Kidney epithelial cell (primary cell): ENCODE results near the gene PTH1R. TPM values are rescaled to one million over a fixed set of nuclear protein-coding genes. Genes with fewer than 3 reads are reported as not detected.

Experiments used
- DNase-seq: peaks from one replicate; pipeline ENCODE4 v3.0.0-alpha.2; 2010; ENCODE audit warnings: low read depth
- H3K27me3 ChIP-seq: 2 replicates; pipeline ENCODE4 v1.6.0; 2011; ENCODE audit warnings: low read length; ENCODE audit not compliant: control insufficient read depth, insufficient read depth
- H3K36me3 ChIP-seq: 2 replicates; pipeline ENCODE4 v1.5.1; 2011; ENCODE audit warnings: low read length; ENCODE audit not compliant: control insufficient read depth, insufficient read depth
- H3K4me3 ChIP-seq: 2 replicates; pipeline ENCODE4 v1.5.1; 2011; ENCODE audit warnings: low read depth, mild to moderate bottlenecking, control low read depth, low read length
- CTCF ChIP-seq: IDR thresholded peaks from 2 replicates; pipeline ENCODE4 v1.5.1; 2011; ENCODE audit warnings: mild to moderate bottlenecking, moderate library complexity, low read length, control low read depth, inconsistent platforms; ENCODE audit not compliant: insufficient read depth, poor library complexity, severe bottlenecking
- total RNA-seq: library from RNA; depleted of rRNA; stranded (reverse); fragments of >200 nt; gene quantifications from 2 replicates; pipeline ENCODE4 v1.2.3, GENCODE V29; 2015

PTH1R gene
- total RNA-seq, 1 donor from 2014 or later, result 2.1 TPM

GRCh38 chr3:46884427-46884826 is 6.9 kb downstream of the PTH1R start:
- no peak for DNase-seq
- TF ChIP-seq CTCF, result no peak
- no peak overlapping the region for H3K4me3 ChIP-seq

GRCh38 chr3:46884929-46885328 is 7.4 kb downstream of the PTH1R start:
- Histone ChIP-seq H3K27me3 (peaks cover 32% of the 10 kb centered on the region), H3K36me3 (peaks cover 2% of the 10 kb centered on the region), H3K4me3 (no peak overlapping the region)
- no peak for TF ChIP-seq CTCF
- no peak for DNase-seq

More at GRCh38 chr3:46884427-46884826, 6.9 kb downstream of the PTH1R start:
- peaks cover 2% of the 10 kb centered on the region for H3K36me3 ChIP-seq
- H3K27me3 ChIP-seq, result peaks cover 32% of the 10 kb centered on the region

- no peak for DNase-seq
- Histone ChIP-seq H3K36me3 (peaks cover 2% of the 10 kb centered on the region), H3K4me3 (no peak overlapping the region), H3K27me3 (peaks cover 34% of the 10 kb centered on the region)
- TF ChIP-seq CTCF, result no peak
Measured at GRCh38 chr3:46885612-46886011, 8.1 kb downstream of the PTH1R start.

GRCh38 chr3:46887980-46888494 is 10.5 kb downstream of the PTH1R start:
- Histone ChIP-seq H3K36me3 (no peaks in the 10 kb centered on the region), H3K4me3 (no peak overlapping the region), H3K27me3 (peaks cover 22% of the 10 kb centered on the region)
- no peak for DNase-seq
- TF ChIP-seq CTCF, result no peak

GRCh38 chr3:46888705-46889104 is 11.2 kb downstream of the PTH1R start:
- DNase-seq, result no peak
- Histone ChIP-seq H3K27me3 (peaks cover 18% of the 10 kb centered on the region), H3K36me3 (no peaks in the 10 kb centered on the region), H3K4me3 (no peak overlapping the region)
- TF ChIP-seq CTCF, result no peak

GRCh38 chr3:46889381-46890110 is 12.0 kb downstream of the PTH1R start:
- DNase-seq, result no peak
- Histone ChIP-seq H3K36me3 (no peaks in the 10 kb centered on the region), H3K4me3 (no peak overlapping the region), H3K27me3 (peaks cover 10% of the 10 kb centered on the region)
- no peak for TF ChIP-seq CTCF
